IMR-90 (cell line): ENCODE measurements around the gene AGAP1. TPM values are rescaled to one million over a fixed set of nuclear protein-coding genes. Genes with fewer than 3 reads are reported as not detected.

ENCODE experiments used
- ATAC-seq: fragments of 200-7000 bp; cut with Tn5 transposase; 2 replicates; pipeline ENCODE4 v1.9.1; 2020; ENCODE audit warnings: low read depth, mild to moderate bottlenecking, moderate library complexity
- BruUV-seq: library from RNA; stranded (reverse); fragments of 400-500 nt; replicated peaks from 2 replicates; lab custom pipeline; 2021; lab: Mats Ljungman, UMichigan
- CTCF ChIA-PET: fragments of 300-600 bp; formaldehyde crosslinking; extraction: SDS; loops from one replicate; lab custom pipeline; 2021; ENCODE audit warnings: antibody characterized with exemption; lab: Yijun Ruan, JAX
- POLR2A ChIA-PET: fragments of 300-600 bp; sonication (Branson Sonifier 250); formaldehyde crosslinking; loops from one replicate; lab custom pipeline; 2022; ENCODE audit warnings: antibody characterized with exemption; ENCODE audit not compliant: unreplicated experiment; lab: Charles Lee
- DNase-seq: peaks from one replicate; pipeline ENCODE4 v3.0.0; 2013
- H2AFZ ChIP-seq: replicated peaks from 2 replicates; pipeline ENCODE3; 2013; ENCODE audit warnings: low read length, mild to moderate bottlenecking; ENCODE audit not compliant: poor library complexity
- H2AK5ac ChIP-seq: 2 replicates; pipeline ENCODE4 v1.6.1; 2013; ENCODE audit warnings: low read depth, low read length, inconsistent platforms
- H2AK9ac ChIP-seq: replicated peaks from 2 replicates; pipeline ENCODE3; 2013; ENCODE audit warnings: mild to moderate bottlenecking, low read depth, low read length, moderate library complexity; ENCODE audit not compliant: poor library complexity
- H2BK120ac ChIP-seq: 2 replicates; pipeline ENCODE4 v1.6.1; 2013; ENCODE audit warnings: low read depth, low read length, inconsistent platforms
- H2BK15ac ChIP-seq: 3 replicates; pipeline ENCODE4 v1.6.1; 2013; ENCODE audit warnings: low read depth, low read length, inconsistent platforms
- H2BK20ac ChIP-seq: 2 replicates; pipeline ENCODE4 v1.6.1; 2013; ENCODE audit warnings: low read depth, mild to moderate bottlenecking, inconsistent platforms, low read length, moderate library complexity
- H2BK5ac ChIP-seq: 2 replicates; pipeline ENCODE4 v1.6.1; 2013; ENCODE audit warnings: mild to moderate bottlenecking, low read depth, low read length, inconsistent platforms; ENCODE audit not compliant: poor library complexity, severe bottlenecking
- H3K14ac ChIP-seq: replicated peaks from 2 replicates; pipeline ENCODE4 v1.6.1; 2013; ENCODE audit warnings: low read depth, low read length, inconsistent platforms
- H3K18ac ChIP-seq: 2 replicates; pipeline ENCODE4 v1.6.1; 2013; ENCODE audit warnings: low read depth, low read length, control low read depth
- H3K23ac ChIP-seq: 2 replicates; pipeline ENCODE4 v1.6.1; 2013; ENCODE audit warnings: low read depth, low read length, inconsistent platforms
- H3K27ac ChIP-seq: 2 replicates; pipeline ENCODE4 v1.5.1; 2013; ENCODE audit warnings: mild to moderate bottlenecking, control low read depth, low read length; ENCODE audit not compliant: insufficient read depth
- H3K27me3 ChIP-seq: 2 replicates; pipeline ENCODE4 v1.6.1; 2013; ENCODE audit warnings: low read length; ENCODE audit not compliant: control insufficient read depth, insufficient read depth
- H3K36me3 ChIP-seq: 2 replicates; pipeline ENCODE4 v1.6.1; 2013; ENCODE audit warnings: low read length, mixed read lengths; ENCODE audit not compliant: control insufficient read depth, insufficient read depth
- H3K4ac ChIP-seq: 2 replicates; pipeline ENCODE4 v1.6.1; 2013; ENCODE audit warnings: low read depth, low read length, inconsistent platforms
- H3K4me1 ChIP-seq: 2 replicates; pipeline ENCODE4 v1.6.1; 2013; ENCODE audit warnings: low read length, mixed read lengths; ENCODE audit not compliant: control insufficient read depth, insufficient read depth
- H3K4me2 ChIP-seq: 2 replicates; pipeline ENCODE4 v1.6.1; 2013; ENCODE audit warnings: low read depth, mild to moderate bottlenecking, control low read depth, low read length, moderate library complexity
- H3K4me3 ChIP-seq: 2 replicates; pipeline ENCODE4 v1.5.1; 2013; ENCODE audit warnings: low read depth, mild to moderate bottlenecking, control low read depth, low read length, moderate library complexity; ENCODE audit not compliant: insufficient read depth
- H3K56ac ChIP-seq: 2 replicates; pipeline ENCODE4 v1.6.1; 2013; ENCODE audit warnings: low read length, inconsistent platforms; ENCODE audit not compliant: insufficient read depth; ENCODE audit errors: extremely low read depth
- H3K79me1 ChIP-seq, 2 experiments: 2 replicates each; pipeline ENCODE4 v1.6.1; 2013; ENCODE audit warnings: low read length in 2 of 2, inconsistent platforms in 1 of 2, low read depth in 1 of 2
- H3K9ac ChIP-seq: 2 replicates; pipeline ENCODE4 v1.6.1; 2013; ENCODE audit warnings: low read depth, low read length, control low read depth
- H3K9me1 ChIP-seq: 2 replicates; pipeline ENCODE4 v1.6.1; 2013; ENCODE audit warnings: low read length, inconsistent platforms; ENCODE audit not compliant: insufficient read depth
- H3K9me3 ChIP-seq: 2 replicates; pipeline ENCODE4 v1.6.1; 2013; ENCODE audit warnings: low read length; ENCODE audit not compliant: control insufficient read depth, insufficient read depth
- H4K20me1 ChIP-seq: 2 replicates; pipeline ENCODE4 v1.6.1; 2013; ENCODE audit warnings: low read length, inconsistent platforms; ENCODE audit not compliant: insufficient read depth
- H4K5ac ChIP-seq: 2 replicates; pipeline ENCODE4 v1.6.1; 2013; ENCODE audit warnings: mild to moderate bottlenecking, low read depth, low read length, control low read depth
- H4K8ac ChIP-seq, 2 experiments: 2 replicates each; pipeline ENCODE4 v1.6.1; 2013; ENCODE audit warnings: low read depth in 2 of 2, low read length in 2 of 2, control low read depth in 1 of 2, inconsistent platforms in 1 of 2
- H4K91ac ChIP-seq: 2 replicates; pipeline ENCODE4 v1.6.1; 2013; ENCODE audit warnings: low read depth, low read length, inconsistent platforms; ENCODE audit not compliant: insufficient read depth
- BHLHE40 ChIP-seq: fragments of 150-350 bp; IDR thresholded peaks from 2 replicates; pipeline ENCODE4 v1.6.1; 2016; ENCODE audit warnings: mild to moderate bottlenecking, low read depth, low read length
- CEBPB ChIP-seq: IDR thresholded peaks from 2 replicates; pipeline ENCODE4 v1.6.1; 2012; ENCODE audit warnings: low read depth, low read length, improper control_type of control experiment
- CHD1 ChIP-seq: IDR thresholded peaks from 2 replicates; pipeline ENCODE4 v1.6.1; 2012; ENCODE audit warnings: low read depth, low read length, improper control_type of control experiment
- CTCF ChIP-seq: conservative IDR thresholded peaks from 2 replicates; pipeline ENCODE4 v1.5.1; 2012; ENCODE audit warnings: mild to moderate bottlenecking, low read depth, low read length, improper control_type of control experiment
- ELK1 ChIP-seq: fragments of 150-350 bp; IDR thresholded peaks from 2 replicates; pipeline ENCODE4 v1.6.1; 2016; ENCODE audit warnings: low read depth, mild to moderate bottlenecking, low read length, moderate library complexity, borderline replicate concordance
- FOS ChIP-seq: fragments of 150-350 bp; IDR thresholded peaks from 2 replicates; pipeline ENCODE4 v1.6.1; 2016; ENCODE audit warnings: low read depth, low read length
- MAFK ChIP-seq: IDR thresholded peaks from 2 replicates; pipeline ENCODE4 v1.6.1; 2012; ENCODE audit warnings: low read depth, low read length, improper control_type of control experiment
- MAZ ChIP-seq: IDR thresholded peaks from 2 replicates; pipeline ENCODE4 v1.6.1; 2012; ENCODE audit warnings: low read depth, mild to moderate bottlenecking, low read length, improper control_type of control experiment, moderate library complexity, borderline replicate concordance
- MXI1 ChIP-seq: IDR thresholded peaks from 2 replicates; pipeline ENCODE4 v1.6.1; 2012; ENCODE audit warnings: low read depth, mild to moderate bottlenecking, low read length, moderate library complexity, borderline replicate concordance
- NFE2L2 ChIP-seq: fragments of 150-350 bp; IDR thresholded peaks from 2 replicates; pipeline ENCODE4 v1.6.1; 2016; ENCODE audit warnings: low read depth, mild to moderate bottlenecking, low read length
- POLR2A ChIP-seq: IDR thresholded peaks from 2 replicates; pipeline ENCODE4 v1.6.1; 2012; ENCODE audit warnings: mild to moderate bottlenecking, low read depth, low read length
- RAD21 ChIP-seq: IDR thresholded peaks from 2 replicates; pipeline ENCODE4 v1.6.1; 2012; ENCODE audit warnings: low read length, improper control_type of control experiment
- RCOR1 ChIP-seq: IDR thresholded peaks from 2 replicates; pipeline ENCODE4 v1.6.1; 2012; ENCODE audit warnings: mild to moderate bottlenecking, low read length, improper control_type of control experiment; ENCODE audit not compliant: insufficient replicate concordance
- RFX5 ChIP-seq: IDR thresholded peaks from 2 replicates; pipeline ENCODE4 v1.8.0; 2012; ENCODE audit warnings: low read depth, mild to moderate bottlenecking, low read length, moderate library complexity
- SMC3 ChIP-seq: fragments of 150-350 bp; IDR thresholded peaks from 2 replicates; pipeline ENCODE4 v1.6.1; 2016; ENCODE audit warnings: low read depth, mild to moderate bottlenecking, antibody characterized with exemption, low read length, moderate library complexity
- USF2 ChIP-seq: fragments of 150-350 bp; IDR thresholded peaks from 2 replicates; pipeline ENCODE4 v1.6.1; 2017; ENCODE audit warnings: mild to moderate bottlenecking, antibody characterized with exemption, low read length, low read depth
- WGBS, 2 experiments: methylation state at CpG; one replicate each; pipeline versions ENCODE4 v1.1.5 to v1.1.7; 2013; ENCODE audit warnings: missing lambda C conversion rate in 2 of 2; ENCODE audit not compliant: insufficient read length in 1 of 2; ENCODE audit errors: extremely low coverage in 2 of 2; 5-methylcytosine and 5-hydroxymethylcytosine counted together
- dilution Hi-C: fragments of 300-500 bp; cut with HindIII; formaldehyde crosslinking; loops from one replicate; pipeline ENCODE4 v1.14.3; 2018; ENCODE audit warnings: low sequenced_read_pairs; ENCODE audit not compliant: unreplicated experiment
- in situ Hi-C: fragments of 300-500 bp; cut with MboI; formaldehyde crosslinking; loops from 3 replicates; pipeline ENCODE4 v1.14.3; 2019; ENCODE audit warnings: low sequenced_read_pairs, inconsistent platforms, mixed read lengths
- intact Hi-C: fragments of 100-400 bp; cut with micrococcal nuclease; formaldehyde crosslinking; loops from 2 replicates; pipeline ENCODE4 v1.10.0; 2022
- polyA plus RNA-seq, 3 experiments: library from polyadenylated mRNA; depleted of rRNA; stranded (reverse); fragments of >200 nt; gene quantifications; 2 replicates each; pipeline ENCODE4 v1.2.3, GENCODE V29; 2012; ENCODE audit warnings: low replicate concordance in 1 of 3
- total RNA-seq: library from RNA; depleted of rRNA; stranded (reverse); fragments of >200 nt; gene quantifications from 2 replicates; pipeline ENCODE4 v1.2.3, GENCODE V29; 2012

The AGAP1 gene
- total and polyA plus RNA-seq, 2 of the 4 experiments (the other 2 are of a cell fraction) = 15.1 to 16.4 TPM

- peaks cover 12% of the 10 kb centered on the region for H3K4me1 ChIP-seq
- H3K23ac ChIP-seq = no peak overlapping the region
- in situ Hi-C loops = no loop called here
- H3K9ac ChIP-seq = no peak overlapping the region
- H4K91ac ChIP-seq = no peak overlapping the region
- H3K36me3 ChIP-seq = no peaks in the 10 kb centered on the region
- no CpG with 5 or more reads among the region's 6 CpGs for WGBS, 2 experiments
- H3K4ac ChIP-seq = no peak overlapping the region
- H3K27me3 ChIP-seq = no peaks in the 10 kb centered on the region
- H2BK5ac ChIP-seq = no peak overlapping the region
- no peak overlapping the region for H2AK5ac ChIP-seq
- POLR2A ChIA-PET = no interaction called here
- H2BK120ac ChIP-seq = no peak overlapping the region
- peaks cover 10% of the 10 kb centered on the region for H3K9me1 ChIP-seq
- no peak overlapping the region for H3K14ac ChIP-seq
- DNase-seq = no peak
- intact Hi-C loops = no loop called here
- CTCF ChIA-PET = no interaction called here
- no peak overlapping the region for H3K4me3 ChIP-seq
- no peak overlapping the region for H2AFZ ChIP-seq
- no peak for ATAC-seq
- no peak overlapping the region for H2BK15ac ChIP-seq
- no peak overlapping the region for H3K18ac ChIP-seq
- H2BK20ac ChIP-seq = no peak overlapping the region
- peaks cover 31 to 79% of the 10 kb centered on the region in 2 experiments; a peak in 3 of 4 replicates for H3K79me1 ChIP-seq
- H3K9me3 ChIP-seq = no peaks in the 10 kb centered on the region
- H4K20me1 ChIP-seq = peaks cover 35% of the 10 kb centered on the region
- no peak overlapping the region for H3K56ac ChIP-seq
- no peak overlapping the region for H4K5ac ChIP-seq
- H4K8ac ChIP-seq = no peak overlapping the region
- dilution Hi-C loops = no loop called here
- no peak for TF ChIP-seq POLR2A
- no peak for TF ChIP-seq BHLHE40
- no peak for TF ChIP-seq CEBPB
- TF ChIP-seq CHD1 = no peak
- TF ChIP-seq RFX5 = no peak
- TF ChIP-seq MXI1 = no peak
- no peak for TF ChIP-seq RCOR1
- no peak for TF ChIP-seq NFE2L2
- no peak for TF ChIP-seq SMC3
- no peak for TF ChIP-seq MAZ
- TF ChIP-seq FOS = no peak
- no peak for TF ChIP-seq ELK1
- no peak for TF ChIP-seq CTCF
- no peak for TF ChIP-seq RAD21
- no peak for TF ChIP-seq USF2
- TF ChIP-seq MAFK = no peak
- no peak overlapping the region for H3K4me2 ChIP-seq
- no TSS peak for BruUV-seq
- H2AK9ac ChIP-seq = no peak overlapping the region
- H3K27ac ChIP-seq = no peak overlapping the region
Measured at GRCh38 chr2:235507928-235508327, 14.1 kb downstream of the AGAP1 start.
